Posterior vena cava (tissue), 2 donors: ENCODE results near the gene KIAA0825. TPM values are rescaled to one million over a fixed set of nuclear protein-coding genes. Genes with fewer than 3 reads are reported as not detected.

ENCODE experiments used
- DNase-seq: peaks from one replicate; pipeline ENCODE4 v3.0.0-alpha.2; 2020; ENCODE audit warnings: low spot score
- intact Hi-C, 2 donors: fragments of 100-400 bp; cut with DNase I; formaldehyde crosslinking; loops; one replicate each; pipeline versions ENCODE4 v1.14.1 to v1.14.2; 2022 to 2023
- long read RNA-seq, 2 donors: library from polyadenylated mRNA; unstranded; transcript quantifications; one replicate each; pipeline ENCODE4 v2.0.0, GENCODE V29; 2020 to 2021
- total RNA-seq, 2 donors: library from RNA; stranded (reverse); fragmentation: NEBNext Ultra II Directional; extraction: Animal tissue kit (Norgen Biotek cat#: 25700); gene quantifications; one replicate each; pipeline ENCODE4 v1.2.1, GENCODE V29; 2021
- donor health status: DM: yes; HTN: yes; CAD: no.
- donor health status: DM: yes; HTN: yes; CAD: no.

The KIAA0825 gene
- total RNA-seq, result 1 to 10 TPM; 4.7 to 4.8 TPM
- long read RNA-seq, donor 1, partial matches to known transcripts, result 0 of 2 reads
- long read RNA-seq, donor 1, other reads (novel, unspliced or antisense), result 2 of 2 reads
- long read RNA-seq, donor 2, partial matches to known transcripts, result 0 of 2 reads
- long read RNA-seq, donor 2, other reads (novel, unspliced or antisense), result 2 of 2 reads

GRCh38 chr5:94618493-94619328 is at the start of gene KIAA0825, which contains the start of gene SLF1:
Gene KIAA0825, minus strand, starts transcription at chr5:94618604. Its CDS starts 81,478 bp downstream, at chr5:94537126.
Gene SLF1, plus strand, starts transcription at chr5:94618669. Its CDS starts 10,142 bp downstream, at chr5:94628811.
- intact Hi-C loops, result no loop called here
- peak; percentile 96 for DNase-seq

GRCh38 chr5:94667937-94668336 is 49.5 kb upstream of the KIAA0825 start:
- intact Hi-C loops, result no loop called here
- no peak for DNase-seq

GRCh38 chr5:94661086-94661485 is 42.7 kb upstream of the KIAA0825 start:
- no peak for DNase-seq
- intact Hi-C loops, result no loop called here

- intact Hi-C loops, result no loop called here
- peak; percentile 78 for DNase-seq
These were observed 42.1 kb upstream of the KIAA0825 start for GRCh38 chr5:94660506-94660905.

- DNase-seq, result no peak
- intact Hi-C loops, result no loop called here
These were observed 39.9 kb upstream of the KIAA0825 start for GRCh38 chr5:94658272-94658671.

GRCh38 chr5:94649874-94650273 is 31.5 kb upstream of the KIAA0825 start:
- intact Hi-C loops, result no loop called here

GRCh38 chr5:94646758-94647157 is 28.4 kb upstream of the KIAA0825 start:
- intact Hi-C loops, result no loop called here
- no peak for DNase-seq

More at GRCh38 chr5:94649874-94650273, 31.5 kb upstream of the KIAA0825 start:
- DNase-seq, result no peak

GRCh38 chr5:94645053-94645452 is 26.6 kb upstream of the KIAA0825 start:
- DNase-seq, result no peak
- intact Hi-C loops, result no loop called here

- no peak for DNase-seq
- intact Hi-C loops, result no loop called here
These were observed 21.8 kb upstream of the KIAA0825 start for GRCh38 chr5:94640176-94640575.

- intact Hi-C loops, result no loop called here
- no peak for DNase-seq
These were observed 13.6 kb upstream of the KIAA0825 start for GRCh38 chr5:94632024-94632423.

GRCh38 chr5:94627191-94627590 is 8.8 kb upstream of the KIAA0825 start:
- intact Hi-C loops, result no loop called here
- no peak for DNase-seq

GRCh38 chr5:94623877-94624276 is 5.5 kb upstream of the KIAA0825 start:
- DNase-seq, result no peak
- intact Hi-C loops, result no loop called here

- intact Hi-C loops, result no loop called here
These were observed 4.6 kb upstream of the KIAA0825 start for GRCh38 chr5:94623011-94623410.

GRCh38 chr5:94621763-94622162 is 3.4 kb upstream of the KIAA0825 start:
- no peak for DNase-seq
- intact Hi-C loops, result no loop called here

More at GRCh38 chr5:94623011-94623410, 4.6 kb upstream of the KIAA0825 start:
- DNase-seq, result no peak

GRCh38 chr5:94620256-94620655 is 1.9 kb upstream of the KIAA0825 start:
- DNase-seq, result no peak
- intact Hi-C loops, result no loop called here

GRCh38 chr5:94618029-94618492 is 343 bp downstream of the KIAA0825 start:
- peak; percentile 83 for DNase-seq
- intact Hi-C loops, result no loop called here

- intact Hi-C loops, result no loop called here
- no peak for DNase-seq
These were observed 2.5 kb downstream of the KIAA0825 start for GRCh38 chr5:94615862-94616261.

GRCh38 chr5:94614156-94614805 is 4.1 kb downstream of the KIAA0825 start:
- DNase-seq, result no peak
- intact Hi-C loops, result no loop called here

- intact Hi-C loops, result no loop called here
- no peak for DNase-seq
These were observed 4.8 kb downstream of the KIAA0825 start for GRCh38 chr5:94613583-94613982.

- DNase-seq, result no peak
- intact Hi-C loops, result no loop called here
These were observed 23.0 kb downstream of the KIAA0825 start for GRCh38 chr5:94595281-94595840.
